HG02642 (cell line): Measurements from ENCODE around the gene UBE2J2.

Source experiments
- ATAC-seq: cut with Tn5 transposase; IDR thresholded peaks from one replicate; pipeline ENCODE4 v1.9.1; 2021; ENCODE audit warnings: mild to moderate bottlenecking; ENCODE audit not compliant: unreplicated experiment, poor library complexity

UBE2J2 gene

GRCh38 chr1:1216770-1217620 is 56.7 kb downstream of the UBE2J2 start:
- no peak for ATAC-seq

GRCh38 chr1:1215881-1216605 is 57.6 kb downstream of the UBE2J2 start:
- no peak for ATAC-seq

GRCh38 chr1:1215080-1215676 is 58.5 kb downstream of the UBE2J2 start:
- ATAC-seq: no peak

- no peak for ATAC-seq
Observed at GRCh38 chr1:1213345-1214265, 60.0 kb downstream of the UBE2J2 start, which contains the start of gene TNFRSF4. TNFRSF4 (minus strand) TSS chr1:1214153; CDS start chr1:1214127, 26 bp downstream.

GRCh38 chr1:1212780-1213344 is 60.8 kb downstream of the UBE2J2 start:
- ATAC-seq: no peak

GRCh38 chr1:1211541-1212441 is 61.9 kb downstream of the UBE2J2 start:
- ATAC-seq: no peak

GRCh38 chr1:1210726-1211540 is 62.7 kb downstream of the UBE2J2 start:
- no peak for ATAC-seq

GRCh38 chr1:1208713-1209433 is 64.8 kb downstream of the UBE2J2 start:
- no peak for ATAC-seq

- ATAC-seq: no peak
Observed at GRCh38 chr1:1207571-1207892, 66.1 kb downstream of the UBE2J2 start.

GRCh38 chr1:1206966-1207531 is 66.6 kb downstream of the UBE2J2 start:
- ATAC-seq: no peak

GRCh38 chr1:1206376-1206965 is 67.2 kb downstream of the UBE2J2 start, which contains the start of gene TNFRSF18:
TNFRSF18 (minus strand) TSS chr1:1206592; CDS start chr1:1206571, 21 bp downstream.
- no peak for ATAC-seq

- ATAC-seq: no peak
Observed at GRCh38 chr1:1205769-1206375, 67.8 kb downstream of the UBE2J2 start.

- no peak for ATAC-seq
Observed at GRCh38 chr1:1204998-1205768, 68.5 kb downstream of the UBE2J2 start.

GRCh38 chr1:1204425-1204920 is 69.2 kb downstream of the UBE2J2 start:
- no peak for ATAC-seq
